Measurements from ENCODE around the gene ARHGEF37. TPM values are rescaled to one million over a fixed set of nuclear protein-coding genes. Genes with fewer than 3 reads are reported as not detected.

The ARHGEF37 gene
- total and polyA plus RNA-seq, 2 of the 8 experiments (the other 6 are each of a cell fraction or from before 2014, with no cell fraction given) = 0.21 to 0.48 TPM

DNA sequence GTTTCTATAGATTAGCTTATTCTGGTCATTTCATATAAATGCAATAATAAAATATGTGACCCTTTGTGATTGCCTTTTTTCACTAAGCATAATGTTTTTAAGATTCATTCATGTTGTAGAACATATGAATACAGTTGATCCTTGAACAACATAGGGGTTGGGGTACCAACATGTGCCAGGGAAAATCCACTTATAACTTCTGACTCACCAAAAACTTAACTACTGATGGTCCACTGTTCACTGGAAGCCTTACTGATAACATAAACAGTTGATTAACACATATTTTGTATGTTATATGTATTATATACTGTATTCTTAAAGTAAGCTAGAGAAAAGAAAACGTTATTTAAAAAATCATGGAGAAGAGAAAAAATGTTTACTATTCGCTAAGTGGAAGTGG is 12.1 kb downstream of the ARHGEF37 start (continued):
- TF ChIP-seq CHD1 (IDR thresholded peaks at IDR 0.05; ENCODE audit: low read depth, low read length) (no peak), BACH1 (IDR thresholded peaks at IDR 0.05; ENCODE audit: low read length) (no peak)
